SHP77 (cell line): ENCODE measurements around the gene UBXN2A.
A peak's percentile ranks its signal among the peaks of the same experiment; 100 is the strongest.
"Not testable (repeated sequence)": the region's sequence is repeated elsewhere in the genome, so short reads cannot be mapped to it uniquely, and the experiment has no call there.

Source experiments
- DNase-seq, 2 experiments: peaks; one replicate each; lab custom pipeline; 2025; lab: John Stamatoyannopoulos, UW

The UBXN2A gene

GRCh38 chr2:23941644-23942043 lies 1.4 kb downstream of the UBXN2A start:
- no peak for DNase-seq

- no peak for DNase-seq
Measured at GRCh38 chr2:23943666-23944065, 3.4 kb downstream of the UBXN2A start.

DNA sequence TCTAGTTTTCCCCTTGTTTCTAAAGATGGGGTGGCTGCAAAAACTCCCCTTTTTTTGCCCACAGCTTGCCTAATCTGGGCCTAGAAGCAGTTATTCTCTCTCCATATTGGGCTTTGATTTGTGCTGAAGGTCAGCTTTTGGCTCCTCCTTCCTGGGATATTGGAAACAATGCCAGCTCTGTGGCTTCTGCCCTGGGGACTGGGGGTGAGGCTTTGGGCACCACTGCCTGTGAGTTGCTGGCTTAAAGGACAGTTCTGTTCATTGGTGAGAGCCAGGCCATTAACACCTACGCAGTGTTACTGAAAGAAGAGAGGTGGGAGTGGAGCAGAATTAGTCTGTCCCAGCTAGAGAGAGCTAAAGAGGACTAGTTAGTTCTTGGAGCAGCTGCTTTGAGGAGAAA lies 4.3 kb downstream of the UBXN2A start:
- DNase-seq, result no peak

DNA sequence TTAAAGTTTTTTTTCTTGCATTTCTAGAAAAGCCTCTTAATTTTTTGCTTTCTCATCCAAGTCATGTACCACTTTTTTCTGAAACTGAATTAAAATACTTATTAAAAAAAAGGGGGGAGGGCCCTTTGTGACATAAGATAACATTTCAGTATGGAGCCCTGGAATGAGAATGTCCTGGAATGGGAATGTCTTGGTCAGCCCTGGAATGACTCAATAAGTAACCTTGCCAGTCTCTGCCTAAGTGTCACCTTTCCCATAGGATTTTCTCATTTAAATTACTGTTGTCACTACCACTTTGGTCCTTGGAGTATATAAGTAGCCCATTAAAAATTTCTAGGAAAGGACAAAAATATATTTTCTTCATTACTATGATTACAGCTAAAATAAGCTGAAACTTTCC lies 4.7 kb downstream of the UBXN2A start:
- DNase-seq, result no peak

GRCh38 chr2:23947350-23947749 lies 7.1 kb downstream of the UBXN2A start:
- no peak for DNase-seq

DNA sequence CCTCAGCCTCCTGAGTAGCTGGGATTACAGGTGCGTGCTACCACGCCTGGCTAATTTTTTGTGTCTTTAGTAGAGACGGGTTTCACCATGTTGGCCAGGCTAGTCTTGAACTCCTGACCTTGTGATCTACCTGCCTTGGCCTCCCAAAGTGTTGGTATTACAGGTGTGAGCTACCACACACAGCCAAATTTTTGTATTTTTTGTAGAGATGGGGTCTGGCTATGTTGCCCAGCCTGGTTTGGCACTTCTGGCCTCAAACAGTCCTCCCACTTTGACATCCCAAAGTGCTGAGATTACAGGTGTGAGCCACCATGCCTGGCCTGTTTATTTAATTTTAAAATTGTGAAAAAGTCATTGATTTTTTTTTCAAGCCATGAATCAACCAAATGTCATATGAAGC lies 12.3 kb downstream of the UBXN2A start:
- not testable (repeated sequence) for DNase-seq

GRCh38 chr2:23953625-23954024 lies 13.4 kb downstream of the UBXN2A start:
- no peak for DNase-seq

- DNase-seq, result no peak
Measured at GRCh38 chr2:23954325-23955014, 14.2 kb downstream of the UBXN2A start.

- no peak for DNase-seq
Measured at GRCh38 chr2:23967846-23968245, 27.6 kb downstream of the UBXN2A start.

DNA sequence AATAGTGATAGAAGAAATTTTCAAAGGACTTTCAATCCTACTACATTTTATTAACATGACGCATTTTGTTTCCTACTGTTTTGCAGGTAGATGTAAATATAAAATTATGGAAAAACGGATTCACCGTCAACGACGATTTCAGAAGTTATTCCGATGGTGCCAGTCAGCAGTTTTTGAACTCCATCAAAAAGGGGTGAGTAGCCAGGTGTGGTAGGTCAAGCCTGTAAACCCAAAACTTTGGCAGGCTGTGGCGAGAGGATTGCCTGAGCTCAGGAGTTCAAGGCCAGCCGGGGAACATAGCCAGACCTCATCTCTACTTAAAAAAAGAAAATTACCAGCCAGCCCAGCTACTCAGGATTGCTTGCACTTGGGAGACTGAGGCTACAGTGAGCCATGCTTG lies 36.6 kb downstream of the UBXN2A start:
- DNase-seq, result no peak

DNA sequence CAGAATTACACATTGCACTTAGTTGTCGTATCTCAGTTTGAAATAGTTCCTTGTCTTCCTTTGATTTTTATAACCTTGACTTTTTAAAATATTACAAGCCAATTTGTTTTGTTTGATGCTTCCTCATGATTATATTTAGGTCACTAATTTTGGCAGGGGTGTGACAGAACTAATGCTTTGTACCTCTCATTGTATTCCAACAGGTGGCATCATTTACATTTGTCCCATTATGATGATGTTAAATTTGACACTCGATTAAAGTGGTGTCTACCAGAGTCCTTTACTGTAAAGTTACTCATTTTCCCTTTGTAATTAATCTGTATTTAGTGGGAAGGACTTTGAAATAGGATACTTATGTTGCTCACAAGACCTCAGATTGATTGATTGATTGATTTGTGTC lies 48.1 kb downstream of the UBXN2A start:
- DNase-seq, result peak in 1 of 2 experiments; percentile 6

DNA sequence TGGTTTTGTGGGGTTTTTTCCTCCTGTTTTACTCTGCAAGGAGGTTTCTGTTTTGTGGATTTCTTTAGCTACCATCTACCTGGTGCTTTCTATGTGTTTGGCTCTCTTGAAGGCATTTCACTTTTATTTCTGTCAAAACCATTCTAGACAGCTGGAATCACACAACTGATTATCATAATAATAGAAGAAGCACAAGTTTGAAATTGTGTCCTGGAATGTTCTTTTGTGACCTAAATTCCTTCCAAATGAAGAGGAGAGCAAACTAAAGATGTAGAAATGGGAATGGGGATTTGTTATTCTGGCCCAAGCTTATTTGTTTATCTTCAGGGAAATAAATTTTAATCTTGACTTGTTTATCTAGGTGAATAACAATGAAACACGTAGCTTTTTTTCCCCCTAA lies 52.7 kb downstream of the UBXN2A start:
- no peak for DNase-seq

DNA sequence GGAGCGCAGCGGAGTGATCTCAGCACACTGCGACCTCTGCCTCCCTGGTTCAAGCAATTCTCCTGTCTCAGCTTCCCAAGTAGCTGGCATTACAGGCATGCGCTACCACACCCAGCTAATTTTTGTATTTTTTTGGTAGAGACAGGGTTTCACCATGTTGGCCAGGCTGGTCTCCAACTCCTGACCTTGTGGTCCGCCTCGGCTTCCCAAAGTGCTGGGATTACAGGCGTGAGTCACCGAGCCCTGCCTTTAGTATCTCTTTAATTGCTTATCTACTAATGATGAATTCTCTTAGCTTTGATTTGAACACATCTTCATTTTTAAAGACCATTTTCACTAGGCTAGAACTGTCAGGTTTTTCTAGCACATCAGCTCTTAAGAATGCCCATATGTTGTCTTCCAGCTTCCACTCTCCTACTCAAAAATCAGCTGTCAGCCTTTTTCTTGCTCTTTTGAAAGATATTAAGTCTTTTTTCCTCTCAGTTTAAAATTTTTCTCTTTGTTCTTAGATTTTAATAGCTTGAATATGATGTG lies 53.5 kb downstream of the UBXN2A start:
- no peak for DNase-seq

GRCh38 chr2:23994567-23994966 lies 54.3 kb downstream of the UBXN2A start:
- DNase-seq, result no peak

- DNase-seq, result no peak
Measured at GRCh38 chr2:24007693-24008092, 67.4 kb downstream of the UBXN2A start.

DNA sequence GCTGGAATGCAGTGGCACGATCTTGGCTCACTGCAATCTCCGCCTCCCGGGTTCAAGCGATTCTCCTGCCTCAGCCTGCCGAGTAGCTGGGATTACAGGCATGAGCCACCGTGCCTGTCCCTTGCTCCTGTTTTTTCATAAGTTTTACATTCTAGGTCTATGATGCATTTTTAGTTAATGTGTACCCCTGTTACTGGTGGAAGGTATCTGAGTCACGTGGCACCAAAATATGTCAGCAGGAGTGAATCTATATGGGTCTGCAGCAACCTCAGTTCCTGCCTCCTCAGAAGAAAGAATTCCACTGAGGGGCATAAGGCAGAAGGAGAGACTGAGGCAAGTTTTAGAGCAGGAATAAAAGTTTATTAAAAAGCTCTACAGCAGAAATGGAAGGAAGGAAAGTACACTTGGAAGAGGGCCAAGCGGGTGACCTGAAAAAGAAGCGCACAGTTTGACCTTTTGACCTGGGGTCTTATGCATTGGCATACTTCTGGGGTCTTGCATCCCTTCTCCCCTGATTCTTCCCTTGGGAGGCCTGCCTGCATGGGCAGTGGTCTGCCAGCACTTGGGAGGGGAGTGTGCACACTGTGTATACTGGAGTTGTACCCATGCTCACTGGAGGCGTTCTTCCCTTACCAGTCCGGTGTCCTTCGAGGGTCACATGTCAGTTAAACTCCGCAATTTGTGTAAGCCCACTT lies 68.6 kb downstream of the UBXN2A start:
- no peak for DNase-seq

DNA sequence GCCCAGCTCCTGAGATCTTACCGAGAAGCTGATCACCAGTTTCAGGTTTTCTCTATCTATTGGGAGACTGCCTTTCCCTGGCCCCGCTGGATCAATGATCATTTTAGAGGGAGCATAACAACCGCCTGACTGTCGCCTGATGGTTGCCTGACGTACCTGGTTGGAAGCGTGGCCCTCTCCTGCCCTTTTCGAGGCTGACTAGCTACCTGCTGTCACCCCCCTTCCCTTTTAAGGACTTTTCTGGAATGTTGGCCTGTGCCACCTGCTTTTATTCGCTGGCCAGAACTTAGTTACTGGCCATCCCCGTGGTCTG lies 69.1 kb downstream of the UBXN2A start:
- DNase-seq, result no peak

DNA sequence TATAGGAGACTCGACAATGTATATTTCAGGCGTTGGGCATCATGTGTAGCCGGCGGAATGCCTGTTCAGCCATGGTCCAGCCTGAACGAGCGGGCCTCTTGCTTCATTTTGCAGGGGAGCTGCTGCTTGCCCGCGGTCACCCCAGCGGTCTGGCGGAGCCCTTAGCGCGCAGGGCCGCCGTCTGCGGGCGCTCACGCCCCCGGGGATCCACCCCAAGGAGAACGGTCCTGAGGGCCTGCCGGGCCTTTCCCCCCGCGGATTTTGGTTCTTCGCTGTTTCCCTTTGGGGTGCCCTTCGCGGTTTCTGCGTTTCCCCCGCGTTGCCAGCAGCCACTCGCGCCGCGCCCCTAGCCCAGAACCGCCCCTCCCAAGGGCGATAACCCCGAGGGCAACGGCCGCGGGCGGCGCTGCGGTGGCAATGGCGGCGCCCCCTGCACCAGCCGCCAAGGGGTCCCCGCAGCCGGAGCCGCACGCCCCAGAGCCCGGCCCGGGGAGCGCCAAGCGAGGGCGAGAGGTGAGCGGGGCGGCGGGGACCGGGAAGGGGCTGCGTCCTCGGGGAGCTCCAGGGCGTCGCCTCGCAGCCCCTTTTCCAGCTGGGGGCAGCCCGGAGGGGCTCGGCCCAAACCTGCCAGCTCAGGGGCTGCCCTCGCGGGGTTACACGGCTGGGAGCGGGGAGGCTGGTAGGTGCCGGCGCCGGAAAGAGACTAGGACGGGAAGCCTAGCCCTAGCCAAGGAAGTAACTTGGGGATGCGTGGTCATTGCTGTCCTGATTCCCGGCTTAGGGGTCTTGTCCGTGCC lies 69.6 kb downstream of the UBXN2A start, which contains the start of gene MFSD2B:
MFSD2B (plus strand) TSS at position 406 of the 797 bp plus-strand sequence; CDS start at position 418, 12 bp downstream.
- no peak for DNase-seq

DNA sequence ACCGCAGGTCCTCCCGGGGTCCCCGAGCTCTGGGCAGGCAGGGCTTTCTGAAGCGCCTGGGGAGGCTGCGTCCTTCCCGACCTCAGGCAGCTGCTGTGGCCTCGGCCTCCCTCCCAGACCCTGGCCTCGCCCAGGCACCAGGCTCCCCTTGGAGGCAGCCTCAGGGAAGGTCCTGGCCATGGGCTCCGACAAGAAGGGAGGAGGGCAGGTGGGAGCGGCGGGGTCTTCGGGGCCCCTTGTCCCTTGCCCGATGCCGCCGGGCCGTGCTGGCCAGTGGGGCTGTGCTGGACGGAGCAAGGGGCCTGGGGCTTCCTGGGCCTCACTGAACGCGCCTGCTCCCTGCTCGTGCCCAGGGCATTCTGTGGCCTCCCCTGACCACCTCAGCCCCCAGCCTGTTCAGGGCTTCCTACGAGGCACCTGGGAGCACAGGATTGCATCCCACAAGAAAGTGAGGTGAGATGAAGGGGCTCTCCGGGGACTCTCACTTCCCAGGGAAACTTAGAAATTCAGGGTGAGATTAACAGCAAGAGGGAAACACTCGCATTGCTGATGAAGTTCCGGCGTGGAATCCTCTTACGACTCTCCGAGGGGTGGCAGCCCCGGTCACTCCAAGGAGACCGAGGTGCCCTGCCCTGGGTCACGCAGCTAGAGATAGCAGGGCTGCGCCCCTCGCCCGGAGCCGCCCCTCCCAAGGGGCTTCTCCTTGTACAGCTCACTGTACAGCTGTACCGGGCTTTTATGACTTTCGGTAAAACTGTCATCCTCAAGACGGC lies 70.4 kb downstream of the UBXN2A start:
- no peak for DNase-seq

DNA sequence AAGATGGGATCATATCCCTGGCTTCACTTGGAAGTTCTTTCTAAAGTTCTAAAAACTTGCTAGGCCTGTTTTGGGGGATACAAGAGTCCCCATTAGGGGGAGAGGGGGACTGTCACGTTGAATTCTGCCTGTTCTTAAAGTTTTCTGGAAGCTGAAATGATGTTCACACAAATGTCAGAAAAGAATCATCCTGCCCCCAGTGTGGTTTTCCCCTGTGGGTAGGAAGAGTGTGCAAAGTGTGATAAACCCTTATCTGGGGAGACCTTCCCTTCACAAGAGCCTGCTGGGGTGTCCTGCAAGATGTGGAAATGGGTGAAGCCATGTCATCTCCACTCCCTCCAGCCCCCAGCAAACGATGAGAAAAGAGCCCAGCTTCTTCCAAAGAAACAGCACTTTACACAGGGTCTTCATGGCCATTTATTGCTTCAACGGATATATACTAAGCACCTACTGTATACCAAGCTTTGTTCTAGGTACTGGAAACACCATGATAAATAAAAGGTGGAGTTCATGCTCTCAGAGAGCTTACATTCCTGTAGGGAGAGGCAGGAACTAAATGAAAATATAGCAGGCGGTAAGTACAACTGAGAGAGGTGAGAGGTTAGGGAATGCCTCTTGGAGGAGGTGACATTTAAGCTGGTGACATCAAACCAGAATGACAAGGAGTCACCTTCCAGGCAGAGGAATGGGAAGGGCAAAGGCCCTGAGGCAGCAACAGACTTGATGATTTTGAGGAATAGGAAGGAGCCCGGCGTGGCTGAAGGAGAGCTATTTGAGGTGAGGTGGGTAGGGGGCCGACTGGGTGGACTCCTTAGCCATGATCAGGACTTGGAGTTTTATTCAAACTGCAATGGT lies 71.2 kb downstream of the UBXN2A start:
- no peak for DNase-seq
